ENCODE data around the gene RGS6.

GRCh38 chr14:72275242-72275641 is 343.0 kb downstream of the RGS6 start:
- no peak for TF ChIP-seq EZH2 (IDR thresholded peaks at IDR 0.05; ENCODE audit: insufficient read depth, poor library complexity, severe bottlenecking)
- no peak for TF ChIP-seq EZH2phosphoT487 (IDR thresholded peaks at IDR 0.05; ENCODE audit: insufficient read depth, low read depth)
